ENCODE results near the gene MRPS31. TPM values are rescaled to one million over a fixed set of nuclear protein-coding genes. Genes with fewer than 3 reads are reported as not detected.

Gene MRPS31
- total RNA-seq, 2 experiments from 2014 or later, result 27.0 to 60.2 TPM

GRCh38 chr13:40688781-40689180 is 82.2 kb downstream of the MRPS31 start:
- H3K27ac ChIP-seq (ENCODE audit: low read depth, low read length, poor library complexity, severe bottlenecking), result no peak overlapping the region
- POLR2A ChIA-PET, result interaction anchor here (0.6 to 3.0 kb wide), 5 partner anchors 12 to 257 kb away, joined by 3 to 8 read pairs (median 5); no protein-coding TSS in a partner anchor
- no peaks in the 10 kb centered on the region for H4K20me1 ChIP-seq (ENCODE audit: insufficient read depth, low read length)
- H3K4me2 ChIP-seq (ENCODE audit: low read length), result 0 out of 2 replicates have a peak overlapping the region, but pooled peaks have one; percentile 0
- no peaks in the 10 kb centered on the region for H3K9me2 ChIP-seq (ENCODE audit: insufficient read depth, low read length)
- intact Hi-C loops (cut with micrococcal nuclease; ENCODE audit: unreplicated experiment), result no loop called here
- H3K9me3 ChIP-seq (ENCODE audit: low read length), result peaks cover 7% of the 10 kb centered on the region; the same call in 1 of the 2 replicates
- no peak overlapping the region for H3K4me3 ChIP-seq (ENCODE audit: low read depth, low read length, poor library complexity, severe bottlenecking)
- BruUV-seq (replicated peaks), result no TSS peak
- H2AFZ ChIP-seq (ENCODE audit: low read length), result peak overlapping the region; percentile 49; the same call in 1 of the 2 replicates
- no peak for DNase-seq (ENCODE audit: low spot score)
- H3K79me2 ChIP-seq (ENCODE audit: insufficient read depth, low read depth, low read length), result no peaks in the 10 kb centered on the region
- H3K36me3 ChIP-seq (ENCODE audit: insufficient read depth, low read length), result no peaks in the 10 kb centered on the region; the same call in 1 of the 2 replicates
- CTCF ChIA-PET (ENCODE audit: unreplicated experiment), result no interaction called here
- TF ChIP-seq CTCF (conservative IDR thresholded peaks at IDR 0.05; ENCODE audit: low read length), result 0 out of 2 replicates have a peak, but pooled peaks have one; percentile 24
- no peak for TF ChIP-seq EZH2phosphoT487 (IDR thresholded peaks at IDR 0.05; ENCODE audit: borderline replicate concordance, low read depth, low read length)
- peaks cover 30% of the 10 kb centered on the region for H3K4me1 ChIP-seq (ENCODE audit: insufficient read depth, low read length, poor library complexity, severe bottlenecking)

DNA sequence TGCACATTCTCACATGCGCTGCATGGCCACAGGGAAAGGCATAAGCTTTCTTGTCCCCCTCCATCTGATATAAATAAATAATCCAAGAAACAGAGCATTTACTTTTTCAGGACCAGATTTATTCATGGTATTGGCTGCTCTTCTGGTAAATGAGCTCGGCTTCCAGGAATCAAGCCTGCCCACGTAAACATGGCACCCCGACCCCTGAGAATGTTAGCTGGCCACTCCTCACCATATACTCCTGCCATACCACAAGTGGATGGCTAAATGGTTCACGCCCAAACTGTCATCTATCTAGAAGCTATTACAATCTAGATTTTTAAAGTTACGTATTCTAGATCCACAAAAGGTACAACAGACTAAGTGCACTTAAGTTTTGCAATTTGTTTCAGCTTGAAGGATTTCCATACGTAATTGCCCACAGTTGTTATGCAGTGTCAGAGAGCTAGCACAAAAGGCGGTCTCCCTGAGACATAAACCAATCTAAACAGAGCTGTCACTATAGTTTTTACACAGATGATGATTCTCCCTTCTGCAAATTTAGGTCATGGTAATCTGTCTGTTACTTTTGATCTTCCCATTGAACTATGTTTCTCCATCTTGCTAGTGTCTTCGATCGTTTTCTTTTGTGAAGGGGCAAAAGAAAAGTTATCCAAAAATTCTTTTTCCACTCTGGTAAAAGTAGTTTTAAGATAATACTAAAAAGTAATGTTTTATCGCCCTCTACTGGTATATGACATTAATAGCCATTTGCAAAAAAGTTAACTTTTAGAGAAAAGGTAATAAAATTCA is 88.3 kb downstream of the MRPS31 start:
- Histone ChIP-seq H3K9me2 (ENCODE audit: insufficient read depth, low read length) (no peaks in the 10 kb centered on the region), H3K9me3 (ENCODE audit: low read length) (no peaks in the 10 kb centered on the region), H3K36me3 (ENCODE audit: insufficient read depth, low read length) (no peaks in the 10 kb centered on the region), H3K4me2 (ENCODE audit: low read length) (peak overlapping the region; percentile 44), H3K27ac (ENCODE audit: low read depth, low read length, poor library complexity, severe bottlenecking) (peak overlapping the region; percentile 41), H3K4me1 (ENCODE audit: insufficient read depth, low read length, poor library complexity, severe bottlenecking) (peaks cover 39% of the 10 kb centered on the region), H3K4me3 (ENCODE audit: low read depth, low read length, poor library complexity, severe bottlenecking) (peak overlapping the region; percentile 11), H3K79me2 (ENCODE audit: insufficient read depth, low read depth, low read length) (no peaks in the 10 kb centered on the region), H2AFZ (ENCODE audit: low read length) (peak overlapping the region; percentile 79; the same call in 1 of the 2 replicates), H4K20me1 (ENCODE audit: insufficient read depth, low read length) (no peaks in the 10 kb centered on the region)
- intact Hi-C loops (cut with micrococcal nuclease; ENCODE audit: unreplicated experiment), result loop anchor here (1.0 to 5.0 kb wide), 5 partner anchors 555 to 998 kb away; no protein-coding TSS in a partner anchor
- CTCF ChIA-PET (ENCODE audit: unreplicated experiment), result interaction anchor here (0.6 to 3.4 kb wide), 7 partner anchors 10 to 740 kb away, joined by 3 to 26 read pairs (median 4); no protein-coding TSS in a partner anchor
- POLR2A ChIA-PET, result interaction anchor here (0.6 to 1.5 kb wide), 18 partner anchors 9 to 1259 kb away, joined by 3 to 8 read pairs (median 4); no protein-coding TSS in a partner anchor
- peak; percentile 86 for DNase-seq (ENCODE audit: low spot score)
- BruUV-seq (replicated peaks), result no TSS peak
- TF ChIP-seq EZH2phosphoT487 (IDR thresholded peaks at IDR 0.05; ENCODE audit: borderline replicate concordance, low read depth, low read length) (no peak), CTCF (conservative IDR thresholded peaks at IDR 0.05; ENCODE audit: low read length) (peak; percentile 88)

Measured in OCI-LY7 (cell line).